Esophagus squamous epithelium (tissue), 5 donors: ENCODE results near the gene GJE1. TPM values are rescaled to one million over a fixed set of nuclear protein-coding genes. Genes with fewer than 3 reads are reported as not detected.

ENCODE experiments used
- DNase-seq: peaks from one replicate; lab custom pipeline; 2025; lab: John Stamatoyannopoulos, UW
- H3K27ac ChIP-seq, 4 donors: fragments of 200-600 bp; sonication (generic); one replicate each; pipeline ENCODE4 v1.5.1; 2016 to 2019; ENCODE audit warnings: mild to moderate bottlenecking in 1 of 4
- H3K27me3 ChIP-seq, 4 donors: fragments of 200-600 bp; sonication (generic); 1 replicate in 3 of 4; 2 replicates in 1 of 4; pipeline versions ENCODE4 v1.5.1 to v1.6.0; 2017 to 2021; ENCODE audit warnings: antibody characterized with exemption in 1 of 4
- H3K36me3 ChIP-seq, 3 donors: fragments of 200-600 bp; sonication (generic); one replicate each; pipeline ENCODE4 v1.5.1; 2016 to 2019
- H3K4me1 ChIP-seq, 3 donors: fragments of 200-600 bp; sonication (generic); one replicate each; pipeline ENCODE4 v1.5.1; 2017 to 2019
- H3K4me3 ChIP-seq, 4 donors: fragments of 200-600 bp; sonication (generic); 1 replicate in 3 of 4; 2 replicates in 1 of 4; pipeline ENCODE4 v1.5.1; 2016 to 2019; ENCODE audit warnings: mild to moderate bottlenecking in 2 of 4, moderate library complexity in 1 of 4
- H3K9me3 ChIP-seq, 3 donors: fragments of 200-600 bp; sonication (generic); one replicate each; pipeline ENCODE4 v1.5.1; 2016 to 2019
- CTCF ChIP-seq, 6 experiments: fragments of 450-650 bp in 4 of 6; fragments of 200-600 bp in 2 of 6; sonication (generic) in 2 of 6; IDR thresholded peaks; one replicate each; pipeline ENCODE4 v1.5.1; 2016 to 2019; ENCODE audit warnings: antibody characterized with exemption in 6 of 6, mild to moderate bottlenecking in 4 of 6, moderate library complexity in 4 of 6
- POLR2A ChIP-seq, 4 donors: fragments of 450-650 bp; IDR thresholded peaks; one replicate each; pipeline ENCODE4 v1.6.1; 2017; ENCODE audit warnings: antibody characterized with exemption in 4 of 4, mild to moderate bottlenecking in 4 of 4, moderate library complexity in 3 of 4
- WGBS, 2 donors: methylation state at CpG; one replicate each; pipeline ENCODE4 v1.1.5; 2018; 5-methylcytosine and 5-hydroxymethylcytosine counted together
- intact Hi-C: fragments of 100-400 bp; cut with DNase I; formaldehyde crosslinking; loops from one replicate; pipeline ENCODE4 v1.15.0; 2022
- total RNA-seq, 4 donors: library from RNA; depleted of rRNA; stranded (reverse); fragments of >200 nt; gene quantifications; one replicate each; pipeline ENCODE4 v1.1.0, GENCODE V29; 2016
- donor health status: DM: yes; HTN: yes; CAD: no.

The GJE1 gene
- total RNA-seq, 4 donors from 2014 or later: not detected

GRCh38 chr6:142165227-142165626 lies 32.5 kb downstream of the GJE1 start:
- Histone ChIP-seq H3K9me3 (no peaks in the 10 kb centered on the region), H3K36me3 (peaks cover 0 to 40% (median 9%) of the 10 kb centered on the region in 3 donors), H3K4me3 (no peak overlapping the region), H3K27me3 (no peaks in the 10 kb centered on the region), H3K4me1 (peaks cover 0 to 14% (median 0%) of the 10 kb centered on the region in 3 donors), H3K27ac (no peak overlapping the region)
- no peak for DNase-seq
- WGBS, 2 donors: 74 to 81% methylated on average over 4 of the region's 4 CpGs
- intact Hi-C loops: no loop called here
- TF ChIP-seq POLR2A (IDR thresholded peaks at IDR 0.05) (no peak), CTCF (IDR thresholded peaks at IDR 0.05) (no peak)

GRCh38 chr6:142167071-142167470 lies 34.3 kb downstream of the GJE1 start:
- Histone ChIP-seq H3K36me3 (peaks cover 0 to 58% (median 14%) of the 10 kb centered on the region in 3 donors), H3K27ac (no peak overlapping the region), H3K4me1 (peaks cover 0 to 14% (median 0%) of the 10 kb centered on the region in 3 donors), H3K4me3 (no peak overlapping the region), H3K9me3 (no peaks in the 10 kb centered on the region), H3K27me3 (no peaks in the 10 kb centered on the region)
- 59 to 67% methylated on average over 3 of the region's 3 CpGs for WGBS, 2 donors
- no peak for TF ChIP-seq POLR2A (IDR thresholded peaks at IDR 0.05)
- no peak for TF ChIP-seq CTCF (IDR thresholded peaks at IDR 0.05)
- no peak for DNase-seq
- intact Hi-C loops: no loop called here

GRCh38 chr6:142167486-142167885 lies 34.8 kb downstream of the GJE1 start:
- no peaks in the 10 kb centered on the region for H3K9me3 ChIP-seq
- peaks cover 0 to 13% (median 0%) of the 10 kb centered on the region in 3 donors for H3K4me1 ChIP-seq
- H3K27ac ChIP-seq: no peak overlapping the region
- no peak overlapping the region for H3K4me3 ChIP-seq
- H3K27me3 ChIP-seq: no peaks in the 10 kb centered on the region
- no peak for DNase-seq
- 55 to 87% methylated on average over 2 of the region's 2 CpGs for WGBS, 2 donors
- intact Hi-C loops: no loop called here
- H3K36me3 ChIP-seq: peaks cover 0 to 62% (median 14%) of the 10 kb centered on the region in 3 donors
- TF ChIP-seq POLR2A (IDR thresholded peaks at IDR 0.05) (no peak), CTCF (IDR thresholded peaks at IDR 0.05) (no peak)

- Histone ChIP-seq H3K9me3 (no peaks in the 10 kb centered on the region), H3K27me3 (no peaks in the 10 kb centered on the region), H3K4me1 (no peaks in the 10 kb centered on the region), H3K4me3 (no peak overlapping the region), H3K36me3 (peaks cover 12 to 94% (median 14%) of the 10 kb centered on the region in 3 donors), H3K27ac (no peak overlapping the region)
- TF ChIP-seq CTCF (IDR thresholded peaks at IDR 0.05) (no peak), POLR2A (IDR thresholded peaks at IDR 0.05) (no peak)
- DNase-seq: no peak
- intact Hi-C loops: no loop called here
Observed at GRCh38 chr6:142171351-142171750, 38.6 kb downstream of the GJE1 start.

GRCh38 chr6:142172758-142173157 lies 40.0 kb downstream of the GJE1 start:
- H3K4me3 ChIP-seq: no peak overlapping the region
- DNase-seq: no peak
- no peak for TF ChIP-seq POLR2A (IDR thresholded peaks at IDR 0.05)
- no peak overlapping the region for H3K27ac ChIP-seq
- peaks cover 0 to 7% (median 0%) of the 10 kb centered on the region in 3 donors for H3K9me3 ChIP-seq
- H3K27me3 ChIP-seq: no peaks in the 10 kb centered on the region
- peaks cover 6 to 94% (median 12%) of the 10 kb centered on the region in 3 donors for H3K36me3 ChIP-seq
- intact Hi-C loops: no loop called here
- no peaks in the 10 kb centered on the region for H3K4me1 ChIP-seq

GRCh38 chr6:142173980-142174379 lies 41.3 kb downstream of the GJE1 start:
- no peak for TF ChIP-seq CTCF (IDR thresholded peaks at IDR 0.05)
- no peak for TF ChIP-seq POLR2A (IDR thresholded peaks at IDR 0.05)
- Histone ChIP-seq H3K9me3 (peaks cover 0 to 14% (median 7%) of the 10 kb centered on the region in 3 donors), H3K27ac (no peak overlapping the region), H3K4me3 (no peak overlapping the region), H3K36me3 (peaks cover 6 to 95% (median 12%) of the 10 kb centered on the region in 3 donors), H3K4me1 (no peaks in the 10 kb centered on the region), H3K27me3 (no peaks in the 10 kb centered on the region)
- intact Hi-C loops: no loop called here
- no peak for DNase-seq
- WGBS, 2 donors: 87 to 88% methylated on average over 2 to 3 of the region's 3 CpGs
